ENCODE results near the gene RNF17. TPM values are rescaled to one million over a fixed set of nuclear protein-coding genes. Genes with fewer than 3 reads are reported as not detected.

The RNF17 gene
- not detected in 2 replicates for total RNA-seq

GRCh38 chr13:24763596-24764275, at the start of gene RNF17:
Gene RNF17, plus strand, starts transcription at chr13:24764169. Its CDS starts 35 bp downstream, at chr13:24764204.

Other genes with a start within 250 kb of the RNF17 start
- gene ATP12A, start 83.8 kb upstream of the RNF17 start, total RNA-seq = not detected in 2 replicates

All from myometrial cell (primary cell).